CD14-positive monocyte (primary cell): ENCODE data around the gene FHIT. TPM values are rescaled to one million over a fixed set of nuclear protein-coding genes. Genes with fewer than 3 reads are reported as not detected.

Experiments
- DNase-seq, 3 donors: peaks; one replicate each; pipeline ENCODE4 v3.0.0-alpha.2; 2011 to 2022
- H2AFZ ChIP-seq: 2 replicates; pipeline ENCODE4 v1.6.0; 2012; ENCODE audit warnings: mild to moderate bottlenecking, low read depth, low read length, inconsistent platforms; ENCODE audit not compliant: insufficient read depth, poor library complexity, severe bottlenecking
- H3K27ac ChIP-seq, 2 donors: 1 replicate in 1 of 2; 2 replicates in 1 of 2; pipeline ENCODE4 v1.5.1; 2012 to 2013; ENCODE audit warnings: low read length in 2 of 2, control low read depth in 1 of 2, inconsistent platforms in 1 of 2, low read depth in 1 of 2, mild to moderate bottlenecking in 1 of 2
- H3K27me3 ChIP-seq, 2 donors: one replicate each; pipeline versions ENCODE4 v1.6.0 to v1.6.1; 2011 to 2013; ENCODE audit warnings: low read length in 2 of 2; ENCODE audit not compliant: control insufficient read depth in 2 of 2, insufficient read depth in 2 of 2
- H3K36me3 ChIP-seq, 2 donors: replicated peaks in 1 of 2; 1 replicate in 1 of 2; 2 replicates in 1 of 2; pipeline versions ENCODE4 v1.5.1 to v1.6.1; 2012 to 2013; ENCODE audit warnings: low read length in 2 of 2, control low read depth in 1 of 2, inconsistent platforms in 1 of 2, mild to moderate bottlenecking in 1 of 2; ENCODE audit not compliant: insufficient read depth in 2 of 2, control insufficient read depth in 1 of 2
- H3K4me1 ChIP-seq, 2 donors: 1 replicate in 1 of 2; 2 replicates in 1 of 2; pipeline versions ENCODE4 v1.5.1 to v1.6.1; 2012 to 2013; ENCODE audit warnings: low read length in 2 of 2, control low read depth in 1 of 2, inconsistent platforms in 1 of 2, mild to moderate bottlenecking in 1 of 2, moderate library complexity in 1 of 2; ENCODE audit not compliant: insufficient read depth in 2 of 2, control insufficient read depth in 1 of 2
- H3K4me2 ChIP-seq: replicated peaks from 2 replicates; pipeline ENCODE3; 2012; ENCODE audit warnings: low read length, moderate library complexity, mild to moderate bottlenecking; ENCODE audit not compliant: poor library complexity, severe bottlenecking; ENCODE audit errors: extremely low read depth
- H3K4me3 ChIP-seq, 3 experiments: fragments of 200-600 bp in 1 of 3; sonication (generic) in 1 of 3; replicated peaks in 1 of 3; 1 replicate in 2 of 3; 2 replicates in 1 of 3; pipeline ENCODE4 v1.5.1; 2011 to 2013; ENCODE audit warnings: low read length in 3 of 3, mild to moderate bottlenecking in 3 of 3, control low read depth in 2 of 3, low read depth in 2 of 3, inconsistent platforms in 1 of 3, moderate library complexity in 1 of 3
- H3K79me2 ChIP-seq: 2 replicates; pipeline ENCODE4 v1.6.0; 2012; ENCODE audit warnings: mild to moderate bottlenecking, control low read depth, inconsistent platforms, low read length, moderate library complexity; ENCODE audit not compliant: insufficient read depth
- H3K9ac ChIP-seq: 2 replicates; pipeline ENCODE4 v1.6.0; 2017; ENCODE audit warnings: low read length, mild to moderate bottlenecking; ENCODE audit not compliant: insufficient read depth, poor library complexity, severe bottlenecking
- H3K9me3 ChIP-seq, 2 donors: replicated peaks in 1 of 2; 1 replicate in 1 of 2; 2 replicates in 1 of 2; pipeline versions ENCODE4 v1.5.1 to v1.6.1; 2012 to 2013; ENCODE audit warnings: low read length in 2 of 2, control low read depth in 1 of 2; ENCODE audit not compliant: control insufficient read depth in 1 of 2, insufficient read depth in 1 of 2
- H4K20me1 ChIP-seq: 2 replicates; pipeline ENCODE4 v1.6.0; 2012; ENCODE audit warnings: mild to moderate bottlenecking, low read length, control low read depth, moderate library complexity; ENCODE audit not compliant: insufficient read depth
- H3K27ac Mint-ChIP-seq, 7 donors: one replicate each; pipeline ENCODE4 v1.8.0; 2020; ENCODE audit warnings: mild to moderate bottlenecking in 7 of 7, mixed read lengths in 7 of 7, moderate library complexity in 6 of 7, inconsistent platforms in 2 of 7
- H3K27me3 Mint-ChIP-seq, 3 donors: one replicate each; pipeline ENCODE4 v1.8.0; 2021 to 2022; ENCODE audit warnings: low read depth in 3 of 3, mild to moderate bottlenecking in 3 of 3, mixed read lengths in 3 of 3, moderate library complexity in 3 of 3, inconsistent platforms in 1 of 3
- H3K36me3 Mint-ChIP-seq, 2 donors: one replicate each; pipeline ENCODE4 v1.8.0; 2020; ENCODE audit warnings: mixed read lengths in 2 of 2, inconsistent platforms in 1 of 2, mild to moderate bottlenecking in 1 of 2
- H3K4me1 Mint-ChIP-seq: one replicate; pipeline ENCODE4 v1.8.0; 2020; ENCODE audit warnings: mild to moderate bottlenecking, mixed read lengths
- H3K4me3 Mint-ChIP-seq, 2 donors: one replicate each; pipeline ENCODE4 v1.8.0; 2020; ENCODE audit warnings: mild to moderate bottlenecking in 2 of 2, mixed read lengths in 2 of 2, moderate library complexity in 1 of 2
- H3K9me3 Mint-ChIP-seq, 7 donors: one replicate each; pipeline ENCODE4 v1.8.0; 2020 to 2022; ENCODE audit warnings: mixed read lengths in 7 of 7, mild to moderate bottlenecking in 6 of 7, moderate library complexity in 6 of 7, inconsistent platforms in 2 of 7
- WGBS: methylation state at CpG from one replicate; pipeline ENCODE4 v1.1.5; 2013; ENCODE audit warnings: missing lambda C conversion rate; ENCODE audit not compliant: insufficient coverage; 5-methylcytosine and 5-hydroxymethylcytosine counted together
- intact Hi-C, 2 donors: fragments of 100-400 bp; cut with micrococcal nuclease; formaldehyde crosslinking; loops; one replicate each; pipeline versions ENCODE4 v1.15.0 to v1.15.1; 2023
- polyA plus RNA-seq, 3 donors: library from polyadenylated mRNA; depleted of rRNA in 1 of 3; unstranded in 2 of 3; stranded (reverse) in 1 of 3; fragments of 300-500 nt in 2 of 3; fragments of >200 nt in 1 of 3; fragmentation: Illumina TruSeq in 2 of 3; gene quantifications; 1 replicate in 2 of 3; 2 replicates in 1 of 3; pipeline ENCODE4 v1.2.3, GENCODE V29; 2012 to 2021
- TF ChIP-seq, protein P1 (sequence below): fragments of 200-600 bp; IDR thresholded peaks from one replicate; pipeline ENCODE4 v1.8.0; 2022; ENCODE audit warnings: antibody characterized with exemption, mild to moderate bottlenecking

The FHIT gene
- polyA plus RNA-seq, 3 donors: 1.7 to 3.4 (median 3.2) TPM

GRCh38 chr3:60025096-60026050, 1225.9 kb downstream of the FHIT start:
- H3K4me1 Mint-ChIP-seq: peaks cover 9% of the 10 kb centered on the region
- no peaks in the 10 kb centered on the region for H3K4me1 ChIP-seq
- H3K79me2 ChIP-seq: no peaks in the 10 kb centered on the region
- H3K27me3 Mint-ChIP-seq: no peaks in the 10 kb centered on the region
- no peak overlapping the region for H3K27ac ChIP-seq
- no peak overlapping the region for H2AFZ ChIP-seq
- H3K36me3 ChIP-seq: no peaks in the 10 kb centered on the region
- H3K36me3 Mint-ChIP-seq: no peaks in the 10 kb centered on the region
- DNase-seq: no peak
- H4K20me1 ChIP-seq: no peaks in the 10 kb centered on the region
- intact Hi-C loops: no loop called here
- peaks cover 0 to 1% (median 0%) of the 10 kb centered on the region in 7 donors for H3K9me3 Mint-ChIP-seq
- TF ChIP-seq, protein P1, sequence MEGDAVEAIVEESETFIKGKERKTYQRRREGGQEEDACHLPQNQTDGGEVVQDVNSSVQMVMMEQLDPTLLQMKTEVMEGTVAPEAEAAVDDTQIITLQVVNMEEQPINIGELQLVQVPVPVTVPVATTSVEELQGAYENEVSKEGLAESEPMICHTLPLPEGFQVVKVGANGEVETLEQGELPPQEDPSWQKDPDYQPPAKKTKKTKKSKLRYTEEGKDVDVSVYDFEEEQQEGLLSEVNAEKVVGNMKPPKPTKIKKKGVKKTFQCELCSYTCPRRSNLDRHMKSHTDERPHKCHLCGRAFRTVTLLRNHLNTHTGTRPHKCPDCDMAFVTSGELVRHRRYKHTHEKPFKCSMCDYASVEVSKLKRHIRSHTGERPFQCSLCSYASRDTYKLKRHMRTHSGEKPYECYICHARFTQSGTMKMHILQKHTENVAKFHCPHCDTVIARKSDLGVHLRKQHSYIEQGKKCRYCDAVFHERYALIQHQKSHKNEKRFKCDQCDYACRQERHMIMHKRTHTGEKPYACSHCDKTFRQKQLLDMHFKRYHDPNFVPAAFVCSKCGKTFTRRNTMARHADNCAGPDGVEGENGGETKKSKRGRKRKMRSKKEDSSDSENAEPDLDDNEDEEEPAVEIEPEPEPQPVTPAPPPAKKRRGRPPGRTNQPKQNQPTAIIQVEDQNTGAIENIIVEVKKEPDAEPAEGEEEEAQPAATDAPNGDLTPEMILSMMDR: no peak
- no peaks in the 10 kb centered on the region for H3K27me3 ChIP-seq
- H3K9ac ChIP-seq: no peak overlapping the region
- no peak overlapping the region for H3K4me3 ChIP-seq
- no CpG with 5 or more reads among the region's 3 CpGs for WGBS
- H3K27ac Mint-ChIP-seq: no peak overlapping the region
- no peaks in the 10 kb centered on the region for H3K9me3 ChIP-seq
- H3K4me2 ChIP-seq: no peak overlapping the region
- H3K4me3 Mint-ChIP-seq: no peak overlapping the region

- Mint-ChIP-seq H3K4me1 (peaks cover 9% of the 10 kb centered on the region), H3K9me3 (peaks cover 0 to 1% (median 0%) of the 10 kb centered on the region in 7 donors), H3K27ac (no peak overlapping the region), H3K36me3 (no peaks in the 10 kb centered on the region), H3K4me3 (no peak overlapping the region), H3K27me3 (no peaks in the 10 kb centered on the region)
- no peak overlapping the region for H3K4me3 ChIP-seq
- no peak overlapping the region for H2AFZ ChIP-seq
- no peaks in the 10 kb centered on the region for H3K9me3 ChIP-seq
- H4K20me1 ChIP-seq: no peaks in the 10 kb centered on the region
- no peaks in the 10 kb centered on the region for H3K79me2 ChIP-seq
- no peak overlapping the region for H3K9ac ChIP-seq
- H3K4me2 ChIP-seq: no peak overlapping the region
- no peaks in the 10 kb centered on the region for H3K27me3 ChIP-seq
- intact Hi-C loops: no loop called here
- no peak overlapping the region for H3K27ac ChIP-seq
- H3K4me1 ChIP-seq: no peaks in the 10 kb centered on the region
- TF ChIP-seq, protein P1: no peak
- H3K36me3 ChIP-seq: no peaks in the 10 kb centered on the region
- no peak for DNase-seq
- 87% methylated on average over 1 of the region's 2 CpGs for WGBS
These were observed 1226.9 kb downstream of the FHIT start for GRCh38 chr3:60024400-60024799.
